DND-41 (cell line): Measurements from ENCODE around the gene FRMPD3.

Experiments
- ATAC-seq: fragments of 200-7000 bp; cut with Tn5 transposase; 3 replicates; pipeline ENCODE4 v1.9.1; 2021; ENCODE audit warnings: low read depth; ENCODE audit not compliant: insufficient read depth
- DNase-seq: peaks from one replicate; pipeline ENCODE4 v3.0.0-alpha.2; 2020
- H2AFZ ChIP-seq: 2 replicates; pipeline ENCODE4 v1.6.0; 2012; ENCODE audit warnings: low read depth, low read length
- H3K27ac ChIP-seq: 2 replicates; pipeline ENCODE4 v1.5.1; 2012; ENCODE audit warnings: low read length, inconsistent platforms
- H3K27me3 ChIP-seq: fragments of 200-600 bp; sonication (generic); 2 replicates; pipeline ENCODE4 v1.6.0; 2012; ENCODE audit warnings: low read length, mild to moderate bottlenecking, inconsistent platforms; ENCODE audit not compliant: insufficient read depth, poor library complexity
- H3K36me3 ChIP-seq: 2 replicates; pipeline ENCODE4 v1.5.1; 2012; ENCODE audit warnings: low read length, inconsistent platforms; ENCODE audit not compliant: insufficient read depth
- H3K4me1 ChIP-seq: 2 replicates; pipeline ENCODE4 v1.5.1; 2012; ENCODE audit warnings: mild to moderate bottlenecking, low read length; ENCODE audit not compliant: insufficient read depth
- H3K4me2 ChIP-seq: 2 replicates; pipeline ENCODE4 v1.6.0; 2012; ENCODE audit warnings: mild to moderate bottlenecking, moderate library complexity, low read length, inconsistent platforms; ENCODE audit not compliant: insufficient read depth
- H3K4me3 ChIP-seq, 2 experiments: fragments of 200-600 bp in 1 of 2; shearing (Covaris generic) in 1 of 2; 2 replicates each; pipeline ENCODE4 v1.5.1; 2012 to 2016; ENCODE audit warnings: inconsistent platforms in 2 of 2, low read length in 2 of 2, mild to moderate bottlenecking in 2 of 2, low read depth in 1 of 2, moderate library complexity in 1 of 2
- H3K79me2 ChIP-seq: 2 replicates; pipeline ENCODE4 v1.6.0; 2012; ENCODE audit warnings: low read length, inconsistent platforms; ENCODE audit not compliant: insufficient read depth
- H3K9ac ChIP-seq: 2 replicates; pipeline ENCODE4 v1.6.0; 2012; ENCODE audit warnings: low read depth, mild to moderate bottlenecking, inconsistent platforms, low read length, moderate library complexity
- H3K9me3 ChIP-seq: 2 replicates; pipeline ENCODE4 v1.5.1; 2012; ENCODE audit warnings: low read length, moderate library complexity, mild to moderate bottlenecking, inconsistent platforms; ENCODE audit not compliant: insufficient read depth, severe bottlenecking
- H4K20me1 ChIP-seq: 2 replicates; pipeline ENCODE4 v1.6.0; 2012; ENCODE audit warnings: low read length; ENCODE audit not compliant: insufficient read depth
- EZH2 ChIP-seq: IDR thresholded peaks from 3 replicates; pipeline ENCODE4 v1.6.1; 2012; ENCODE audit warnings: borderline replicate concordance, low read depth, mild to moderate bottlenecking, moderate library complexity, low read length, inconsistent platforms; ENCODE audit not compliant: severe bottlenecking
- TF ChIP-seq, protein P1 (sequence below): IDR thresholded peaks from 2 replicates; pipeline ENCODE4 v1.5.1; 2012; ENCODE audit warnings: borderline replicate concordance, low read length, moderate library complexity, mild to moderate bottlenecking; ENCODE audit not compliant: poor library complexity, severe bottlenecking; ENCODE audit errors: extremely low read depth

FRMPD3 gene

DNA sequence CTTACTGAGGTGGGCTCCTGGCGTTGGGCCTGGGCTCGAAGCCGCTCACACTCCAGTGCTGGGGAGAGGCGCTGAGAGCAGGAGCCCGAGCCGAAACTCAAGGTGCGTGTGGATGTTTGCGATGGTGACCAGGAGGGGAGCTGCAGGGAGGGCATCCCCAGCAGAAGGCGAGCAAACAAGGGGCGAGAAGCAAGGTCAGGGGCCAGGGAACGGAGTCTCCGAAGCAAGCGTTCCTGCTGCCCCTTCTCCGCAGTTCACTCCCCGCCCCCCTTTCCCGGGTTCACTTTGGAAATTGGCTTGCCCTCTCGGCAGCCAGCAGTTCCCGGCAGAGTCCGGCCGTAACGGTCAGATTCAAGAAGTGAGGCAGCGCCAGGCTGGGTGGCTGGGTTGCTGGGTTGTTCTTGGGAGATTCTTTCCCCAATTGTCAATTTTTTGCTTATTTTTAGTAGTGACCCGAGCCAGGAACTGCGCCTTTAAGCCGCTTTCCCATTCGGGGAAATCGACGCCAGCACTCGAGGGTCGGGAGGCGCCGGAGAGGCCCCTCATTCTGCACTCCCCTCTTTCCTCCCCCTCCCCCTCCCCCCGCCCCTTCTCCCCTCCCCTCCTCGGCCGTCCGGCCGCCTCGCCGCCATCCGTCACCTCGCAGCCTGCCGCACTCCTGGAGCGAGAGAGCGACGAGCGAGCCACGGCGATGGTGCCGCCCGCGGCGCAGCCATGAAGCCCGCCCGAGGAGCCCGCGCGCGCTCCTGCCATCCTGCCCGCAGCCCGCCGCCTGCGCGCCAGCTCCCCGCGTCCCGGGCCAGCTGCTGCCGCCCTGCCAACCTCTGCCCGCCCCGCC, at the start of gene FRMPD3:
Gene FRMPD3, plus strand, starts transcription at position 655 of the 838 bp plus-strand sequence. CDS start 76,937 bp downstream, outside the sequence.
- H3K27ac ChIP-seq = no peak within 1 kb of the TSS
- no peak within 1 kb of the TSS for H3K9ac ChIP-seq

DNA sequence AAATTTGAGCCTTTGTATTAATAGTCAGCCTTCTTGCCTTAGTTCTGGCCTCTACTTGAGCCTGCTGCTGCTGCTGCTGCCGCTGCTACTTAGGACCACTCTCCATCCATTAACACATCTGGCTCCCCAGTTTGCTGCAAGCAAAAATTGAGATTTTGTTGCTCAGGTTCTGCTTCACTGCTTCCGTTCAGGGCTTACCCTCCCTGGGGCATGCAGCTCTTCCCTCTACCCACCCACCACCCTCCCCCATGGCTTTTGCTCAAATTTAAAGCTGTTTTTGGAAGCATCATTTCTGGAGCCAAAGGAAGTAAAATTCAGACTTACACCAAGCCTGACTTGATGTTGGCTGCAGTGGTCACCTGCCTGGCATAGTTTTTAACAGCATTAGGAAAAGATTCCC, 28.9 kb upstream of the FRMPD3 start:
- no peaks in the 10 kb centered on the region for H3K79me2 ChIP-seq
- H3K27me3 ChIP-seq = no peaks in the 10 kb centered on the region
- ATAC-seq (no peak), DNase-seq (no peak)
- H3K4me2 ChIP-seq = no peak overlapping the region
- no peak overlapping the region for H3K9ac ChIP-seq
- H3K4me3 ChIP-seq = no peak overlapping the region
- no peak overlapping the region for H2AFZ ChIP-seq
- no peaks in the 10 kb centered on the region for H4K20me1 ChIP-seq
- TF ChIP-seq, protein P1, sequence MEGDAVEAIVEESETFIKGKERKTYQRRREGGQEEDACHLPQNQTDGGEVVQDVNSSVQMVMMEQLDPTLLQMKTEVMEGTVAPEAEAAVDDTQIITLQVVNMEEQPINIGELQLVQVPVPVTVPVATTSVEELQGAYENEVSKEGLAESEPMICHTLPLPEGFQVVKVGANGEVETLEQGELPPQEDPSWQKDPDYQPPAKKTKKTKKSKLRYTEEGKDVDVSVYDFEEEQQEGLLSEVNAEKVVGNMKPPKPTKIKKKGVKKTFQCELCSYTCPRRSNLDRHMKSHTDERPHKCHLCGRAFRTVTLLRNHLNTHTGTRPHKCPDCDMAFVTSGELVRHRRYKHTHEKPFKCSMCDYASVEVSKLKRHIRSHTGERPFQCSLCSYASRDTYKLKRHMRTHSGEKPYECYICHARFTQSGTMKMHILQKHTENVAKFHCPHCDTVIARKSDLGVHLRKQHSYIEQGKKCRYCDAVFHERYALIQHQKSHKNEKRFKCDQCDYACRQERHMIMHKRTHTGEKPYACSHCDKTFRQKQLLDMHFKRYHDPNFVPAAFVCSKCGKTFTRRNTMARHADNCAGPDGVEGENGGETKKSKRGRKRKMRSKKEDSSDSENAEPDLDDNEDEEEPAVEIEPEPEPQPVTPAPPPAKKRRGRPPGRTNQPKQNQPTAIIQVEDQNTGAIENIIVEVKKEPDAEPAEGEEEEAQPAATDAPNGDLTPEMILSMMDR = no peak
- no peak for TF ChIP-seq EZH2
- H3K9me3 ChIP-seq = no peaks in the 10 kb centered on the region
- H3K27ac ChIP-seq = no peak overlapping the region
- H3K4me1 ChIP-seq = no peaks in the 10 kb centered on the region
- H3K36me3 ChIP-seq = no peaks in the 10 kb centered on the region

More for the DNA sequence above, at the start of gene FRMPD3:
- Histone ChIP-seq H3K79me2 (no peaks in the 10 kb centered on the region), H3K9me3 (no peaks in the 10 kb centered on the region), H3K4me1 (no peaks in the 10 kb centered on the region), H2AFZ (no peak within 1 kb of the TSS), H3K4me2 (no peak within 1 kb of the TSS), H3K27me3 (no peaks in the 10 kb centered on the region), H3K4me3 (no peak within 1 kb of the TSS), H4K20me1 (no peaks in the 10 kb centered on the region), H3K36me3 (no peaks in the 10 kb centered on the region)
- no peak for TF ChIP-seq EZH2
- TF ChIP-seq, protein P1 = no peak
- no peak for DNase-seq
- ATAC-seq = no peak

DNA sequence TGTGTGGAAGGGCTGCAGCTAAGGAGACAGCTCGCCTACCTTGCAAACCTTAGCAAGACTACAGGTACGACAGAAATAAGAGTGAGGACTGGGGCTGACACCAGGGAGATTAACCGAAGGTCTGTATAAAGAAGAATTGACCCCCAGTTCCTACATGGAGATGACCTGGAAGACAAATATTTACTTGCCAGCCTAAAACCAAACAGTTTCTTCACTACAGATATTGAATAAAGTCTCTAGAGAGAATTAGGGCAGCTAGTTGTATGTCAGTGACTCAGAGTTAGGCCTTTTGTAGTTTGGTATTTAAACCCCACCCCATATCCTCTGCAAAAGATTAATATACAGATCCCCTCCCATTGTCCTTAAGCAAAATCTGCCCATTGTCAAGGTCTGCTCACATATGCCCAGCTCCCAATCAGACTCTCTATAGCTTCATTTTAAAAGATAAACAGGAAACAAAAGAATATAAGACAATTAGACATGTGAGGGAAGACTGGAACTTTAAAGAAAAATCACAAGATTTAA, 28.1 kb upstream of the FRMPD3 start:
- no peaks in the 10 kb centered on the region for H3K9me3 ChIP-seq
- no peak overlapping the region for H3K27ac ChIP-seq
- no peak for DNase-seq
- no peak overlapping the region for H3K4me2 ChIP-seq
- no peaks in the 10 kb centered on the region for H3K36me3 ChIP-seq
- TF ChIP-seq EZH2 = no peak
- TF ChIP-seq, protein P1 = no peak
- no peaks in the 10 kb centered on the region for H3K27me3 ChIP-seq
- no peak overlapping the region for H3K4me3 ChIP-seq
- no peaks in the 10 kb centered on the region for H4K20me1 ChIP-seq
- no peaks in the 10 kb centered on the region for H3K4me1 ChIP-seq
- no peak overlapping the region for H2AFZ ChIP-seq
- H3K79me2 ChIP-seq = no peaks in the 10 kb centered on the region
- no peak overlapping the region for H3K9ac ChIP-seq
- ATAC-seq = no peak
